Retinal pigment epithelial cell (primary cell): ENCODE results near the gene ZNF750.
"Not testable (repeated sequence)": the region's sequence is repeated elsewhere in the genome, so short reads cannot be mapped to it uniquely, and the experiment has no call there.

Source experiments
- DNase-seq: peaks from one replicate; pipeline ENCODE4 v3.0.0-alpha.2; 2010; ENCODE audit warnings: low read depth
- H3K4me3 ChIP-seq: 2 replicates; pipeline ENCODE4 v1.5.1; 2011; ENCODE audit warnings: mild to moderate bottlenecking, low read length, control low read depth, moderate library complexity
- CTCF ChIP-seq: conservative IDR thresholded peaks from 2 replicates; pipeline ENCODE4 v1.5.1; 2011; ENCODE audit warnings: low read depth, low read length, control low read depth, inconsistent platforms

Gene ZNF750

GRCh38 chr17:82790391-82790790, 49.4 kb downstream of the ZNF750 start:
- no peak overlapping the region for H3K4me3 ChIP-seq
- no peak for TF ChIP-seq CTCF

GRCh38 chr17:82789806-82790205, 50.0 kb downstream of the ZNF750 start:
- DNase-seq = no peak
- TF ChIP-seq CTCF = no peak
- no peak overlapping the region for H3K4me3 ChIP-seq

More at GRCh38 chr17:82790391-82790790, 49.4 kb downstream of the ZNF750 start:
- DNase-seq = no peak

GRCh38 chr17:82789051-82789592, 50.7 kb downstream of the ZNF750 start:
- H3K4me3 ChIP-seq = no peak overlapping the region
- DNase-seq = no peak
- TF ChIP-seq CTCF = no peak

- no peak for TF ChIP-seq CTCF
- H3K4me3 ChIP-seq = no peak overlapping the region
- no peak for DNase-seq
These were observed 51.4 kb downstream of the ZNF750 start for GRCh38 chr17:82788206-82789001.

GRCh38 chr17:82787081-82787848, 52.6 kb downstream of the ZNF750 start:
- no peak overlapping the region for H3K4me3 ChIP-seq
- no peak for TF ChIP-seq CTCF
- no peak for DNase-seq

- TF ChIP-seq CTCF = no peak
- no peak for DNase-seq
- no peak overlapping the region for H3K4me3 ChIP-seq
These were observed 53.4 kb downstream of the ZNF750 start for GRCh38 chr17:82786427-82786826.

GRCh38 chr17:82785581-82785980, 54.2 kb downstream of the ZNF750 start:
- not testable (repeated sequence) for H3K4me3 ChIP-seq, DNase-seq
